Mesenchymal stem cell (in vitro differentiated cells and primary cell): ENCODE results near the gene AK9.
A peak's percentile ranks its signal among the peaks of the same experiment; 100 is the strongest.
"Not testable (repeated sequence)": the region's sequence is repeated elsewhere in the genome, so short reads cannot be mapped to it uniquely, and the experiment has no call there.

Experiments used
- DNase-seq: peaks from one replicate; pipeline ENCODE4 v3.0.0-alpha.2; 2013
- H2AFZ ChIP-seq: one replicate; pipeline ENCODE4 v1.6.1; 2013; ENCODE audit warnings: low read depth, mild to moderate bottlenecking, control low read depth, inconsistent platforms, low read length, moderate library complexity
- H2AK5ac ChIP-seq: 2 replicates; pipeline ENCODE4 v1.6.1; 2013; ENCODE audit warnings: low read length, moderate library complexity, mild to moderate bottlenecking, inconsistent platforms; ENCODE audit not compliant: severe bottlenecking
- H2BK120ac ChIP-seq: one replicate; pipeline ENCODE4 v1.6.1; 2013; ENCODE audit warnings: low read depth, mild to moderate bottlenecking, inconsistent platforms, low read length, moderate library complexity
- H2BK12ac ChIP-seq, 2 experiments: one replicate each; pipeline ENCODE4 v1.6.1; 2013; ENCODE audit warnings: inconsistent platforms in 2 of 2, low read length in 2 of 2, mild to moderate bottlenecking in 2 of 2, moderate library complexity in 2 of 2, control low read depth in 1 of 2
- H2BK15ac ChIP-seq: one replicate; pipeline ENCODE4 v1.6.1; 2013; ENCODE audit warnings: mild to moderate bottlenecking, low read depth, inconsistent platforms; ENCODE audit not compliant: poor library complexity, severe bottlenecking
- H2BK5ac ChIP-seq: 2 replicates; pipeline ENCODE4 v1.6.1; 2013; ENCODE audit warnings: low read depth, mild to moderate bottlenecking, low read length, control low read depth, inconsistent platforms; ENCODE audit not compliant: poor library complexity, severe bottlenecking
- H3K14ac ChIP-seq, 2 experiments: one replicate each; pipeline ENCODE4 v1.6.1; 2013; ENCODE audit warnings: inconsistent platforms in 2 of 2, low read length in 2 of 2, control low read depth in 1 of 2, mild to moderate bottlenecking in 1 of 2, moderate library complexity in 1 of 2
- H3K18ac ChIP-seq, 2 experiments: one replicate each; pipeline ENCODE4 v1.6.1; 2013; ENCODE audit warnings: inconsistent platforms in 2 of 2, low read length in 2 of 2, control low read depth in 1 of 2, low read depth in 1 of 2, mild to moderate bottlenecking in 1 of 2
- H3K23ac ChIP-seq, 2 experiments: one replicate each; pipeline ENCODE4 v1.6.1; 2013; ENCODE audit warnings: inconsistent platforms in 2 of 2, low read length in 2 of 2, mild to moderate bottlenecking in 2 of 2, moderate library complexity in 2 of 2, control low read depth in 1 of 2
- H3K27ac ChIP-seq: 2 replicates; pipeline ENCODE4 v1.5.1; 2013; ENCODE audit warnings: mild to moderate bottlenecking, moderate library complexity, low read length, control low read depth, inconsistent platforms; ENCODE audit not compliant: poor library complexity, severe bottlenecking
- H3K27me3 ChIP-seq, 2 experiments: 2 replicates each; pipeline versions ENCODE4 v1.6.1 to v1.7.0; 2013; ENCODE audit warnings: low read length in 2 of 2, mild to moderate bottlenecking in 2 of 2, moderate library complexity in 2 of 2, control low read depth in 1 of 2, inconsistent platforms in 1 of 2; ENCODE audit not compliant: control insufficient read depth in 1 of 2, insufficient read depth in 1 of 2
- H3K36me3 ChIP-seq, 2 experiments: 2 replicates each; pipeline versions ENCODE4 v1.6.1 to v1.7.0; 2013; ENCODE audit warnings: low read length in 2 of 2, control low read depth in 1 of 2, inconsistent platforms in 1 of 2, low read depth in 1 of 2, mild to moderate bottlenecking in 1 of 2; ENCODE audit not compliant: insufficient read depth in 2 of 2, control insufficient read depth in 1 of 2
- H3K4ac ChIP-seq, 2 experiments: one replicate each; pipeline ENCODE4 v1.6.1; 2013; ENCODE audit warnings: inconsistent platforms in 2 of 2, low read length in 2 of 2, mild to moderate bottlenecking in 2 of 2, moderate library complexity in 2 of 2, control low read depth in 1 of 2, low read depth in 1 of 2
- H3K4me1 ChIP-seq: 2 replicates; pipeline ENCODE4 v1.6.1; 2013; ENCODE audit warnings: low read depth, low read length, control low read depth; ENCODE audit not compliant: control insufficient read depth, insufficient read depth
- H3K4me2 ChIP-seq: 2 replicates; pipeline ENCODE4 v1.6.1; 2013; ENCODE audit warnings: low read length, mild to moderate bottlenecking, inconsistent platforms; ENCODE audit not compliant: poor library complexity, severe bottlenecking
- H3K4me3 ChIP-seq, 2 experiments: 2 replicates each; pipeline versions ENCODE4 v1.5.1 to v1.7.0; 2013; ENCODE audit warnings: low read length in 2 of 2, mild to moderate bottlenecking in 2 of 2, control low read depth in 1 of 2, low read depth in 1 of 2; ENCODE audit not compliant: insufficient read depth in 1 of 2
- H3K79me1 ChIP-seq: replicated peaks from 2 replicates; pipeline ENCODE4 v1.6.1; 2013; ENCODE audit warnings: mild to moderate bottlenecking, control low read depth, low read length, inconsistent platforms; ENCODE audit not compliant: poor library complexity, severe bottlenecking
- H3K9ac ChIP-seq: 2 replicates; pipeline ENCODE4 v1.7.0; 2013; ENCODE audit warnings: mild to moderate bottlenecking, low read length, moderate library complexity
- H3K9me3 ChIP-seq: 2 replicates; pipeline ENCODE4 v1.7.0; 2013; ENCODE audit warnings: mild to moderate bottlenecking, low read length; ENCODE audit not compliant: control insufficient read depth
- H4K8ac ChIP-seq: one replicate; pipeline ENCODE4 v1.6.1; 2013; ENCODE audit warnings: inconsistent platforms, mild to moderate bottlenecking, low read length, moderate library complexity
- H4K91ac ChIP-seq: one replicate; pipeline ENCODE4 v1.6.1; 2013; ENCODE audit warnings: mild to moderate bottlenecking, low read length, inconsistent platforms
- WGBS: methylation state at CpG from one replicate; pipeline ENCODE4 v1.1.7; 2013; ENCODE audit warnings: mixed read lengths; 5-methylcytosine and 5-hydroxymethylcytosine counted together

The AK9 gene

DNA sequence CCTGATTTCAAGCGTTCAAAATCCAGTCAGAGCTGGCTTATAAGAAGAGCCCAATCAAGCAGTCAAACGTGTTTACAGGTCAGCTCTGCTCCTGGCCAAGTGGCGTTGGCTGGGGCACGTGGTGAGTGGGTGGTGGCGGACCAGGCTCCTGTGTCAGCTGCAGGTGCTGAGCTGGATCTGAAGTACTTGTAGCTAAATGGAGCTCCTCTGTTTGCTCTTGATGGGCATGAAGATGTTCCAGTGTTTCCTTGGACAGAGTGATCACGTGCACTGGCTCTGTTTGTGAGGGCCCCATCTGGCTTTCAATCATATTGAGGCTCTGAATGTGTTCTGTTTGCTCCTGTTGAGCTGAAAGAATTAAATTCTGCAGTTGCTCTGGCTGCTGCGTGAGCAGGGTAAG is 225.2 kb downstream of the AK9 start:
- H3K27ac ChIP-seq = no peak overlapping the region
- H2BK5ac ChIP-seq = no peak overlapping the region
- H3K9me3 ChIP-seq = no peaks in the 10 kb centered on the region
- H4K91ac ChIP-seq = no peak overlapping the region
- WGBS = 96% methylated on average over 7 of the region's 7 CpGs
- no peak overlapping the region for H3K4me2 ChIP-seq
- no peak overlapping the region for H3K14ac ChIP-seq
- H3K4me1 ChIP-seq = no peaks in the 10 kb centered on the region
- H3K27me3 ChIP-seq = no peaks in the 10 kb centered on the region
- H3K36me3 ChIP-seq = peaks cover 30 to 96% of the 10 kb centered on the region in 2 experiments
- no peak overlapping the region for H2AFZ ChIP-seq
- no peak overlapping the region for H2AK5ac ChIP-seq
- peaks cover 33% of the 10 kb centered on the region for H3K79me1 ChIP-seq
- H3K9ac ChIP-seq = no peak overlapping the region
- H2BK15ac ChIP-seq = no peak overlapping the region
- no peak overlapping the region for H4K8ac ChIP-seq
- no peak overlapping the region for H2BK120ac ChIP-seq
- H3K23ac ChIP-seq = no peak overlapping the region
- no peak overlapping the region for H3K18ac ChIP-seq
- H3K4ac ChIP-seq = no peak overlapping the region
- DNase-seq = no peak
- H3K4me3 ChIP-seq = no peak overlapping the region
- no peak overlapping the region for H2BK12ac ChIP-seq

DNA sequence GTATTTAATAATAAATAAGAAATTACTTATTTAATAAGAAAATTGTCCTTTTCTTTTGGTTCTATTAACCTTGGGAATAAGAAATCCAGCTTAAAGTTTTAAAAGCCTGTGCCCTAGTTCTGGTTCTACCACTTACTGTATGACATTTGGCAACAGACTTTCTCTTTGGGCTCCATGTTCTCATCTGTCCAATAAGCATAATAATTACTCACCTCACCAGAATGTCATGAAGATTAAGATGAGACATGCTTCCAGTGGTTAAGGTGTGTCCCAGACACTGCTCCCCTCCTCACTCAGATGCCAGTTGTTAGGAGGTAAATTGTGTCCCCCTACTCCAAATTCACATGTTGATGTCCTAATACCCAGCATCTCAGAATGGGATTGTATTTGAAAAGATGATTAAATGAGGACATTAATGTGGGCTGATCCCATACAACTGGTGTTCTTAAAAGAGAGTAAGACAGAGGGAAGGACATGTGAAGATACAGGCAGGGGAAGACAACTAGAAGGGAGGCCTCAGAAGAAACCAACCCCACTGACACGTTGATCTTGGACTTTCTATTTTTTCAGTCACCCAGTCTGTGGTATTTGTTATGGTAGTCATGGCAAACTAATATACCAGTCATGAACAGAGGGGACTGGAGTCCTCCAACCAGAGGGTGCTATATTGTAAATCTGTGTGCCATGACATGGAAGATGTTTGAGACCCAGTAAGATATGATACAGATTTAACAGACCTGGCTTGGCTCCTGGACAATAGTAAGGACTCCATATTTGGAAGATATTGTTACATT is 229.1 kb downstream of the AK9 start:
- H2BK120ac ChIP-seq = no peak overlapping the region
- no peak overlapping the region for H3K23ac ChIP-seq
- no peak overlapping the region for H2BK5ac ChIP-seq
- H3K18ac ChIP-seq = no peak overlapping the region
- no peak overlapping the region for H4K91ac ChIP-seq
- H2AK5ac ChIP-seq = no peak overlapping the region
- H3K14ac ChIP-seq = no peak overlapping the region
- no peaks in the 10 kb centered on the region for H3K9me3 ChIP-seq
- peaks cover 13% of the 10 kb centered on the region for H3K79me1 ChIP-seq
- no peak overlapping the region for H3K4me2 ChIP-seq
- DNase-seq = no peak
- no peak overlapping the region for H2BK12ac ChIP-seq
- no peak overlapping the region for H2BK15ac ChIP-seq
- H3K9ac ChIP-seq = no peak overlapping the region
- no peak overlapping the region for H2AFZ ChIP-seq
- H3K27me3 ChIP-seq = no peaks in the 10 kb centered on the region
- H3K4ac ChIP-seq = no peak overlapping the region
- no peaks in the 10 kb centered on the region for H3K4me1 ChIP-seq
- peaks cover 13 to 60% of the 10 kb centered on the region in 2 experiments for H3K36me3 ChIP-seq
- no peak overlapping the region for H3K27ac ChIP-seq
- no CpG with 5 or more reads among the region's 1 CpG for WGBS
- H3K4me3 ChIP-seq = no peak overlapping the region
- H4K8ac ChIP-seq = no peak overlapping the region

DNA sequence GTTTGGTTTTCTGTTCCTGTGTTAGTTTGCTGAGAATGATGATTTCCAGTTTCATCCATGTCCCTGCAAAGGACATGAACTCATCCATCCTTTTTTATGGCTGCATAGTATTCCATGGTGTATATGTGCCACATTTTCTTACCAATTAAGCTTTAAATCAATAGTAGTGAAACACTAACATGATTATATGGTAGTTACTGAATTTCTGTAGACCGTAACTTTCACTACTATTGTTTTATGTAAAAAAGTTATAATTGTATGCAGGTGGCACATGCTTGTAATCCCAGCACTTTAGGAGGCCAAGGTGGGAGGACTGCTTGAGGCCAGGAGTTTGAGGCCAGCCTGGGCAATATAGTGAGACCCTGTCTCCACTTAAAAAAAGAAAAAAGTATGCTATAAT is 229.8 kb downstream of the AK9 start:
- not testable (repeated sequence) for H3K4me2 ChIP-seq, H2BK5ac ChIP-seq, H4K8ac ChIP-seq, H3K4ac ChIP-seq, H3K9ac ChIP-seq, H3K27me3 ChIP-seq, H3K14ac ChIP-seq, H3K9me3 ChIP-seq, H2BK12ac ChIP-seq, H2AFZ ChIP-seq, H3K27ac ChIP-seq, H3K4me1 ChIP-seq, H3K4me3 ChIP-seq, DNase-seq, H3K18ac ChIP-seq, H2AK5ac ChIP-seq, H3K23ac ChIP-seq, H4K91ac ChIP-seq, H2BK15ac ChIP-seq, H2BK120ac ChIP-seq
- Histone ChIP-seq H3K79me1 (peaks cover 12% of the 10 kb centered on the region), H3K36me3 (peaks cover 12 to 53% of the 10 kb centered on the region in 2 experiments)
- no CpG with 5 or more reads among the region's 1 CpG for WGBS

DNA sequence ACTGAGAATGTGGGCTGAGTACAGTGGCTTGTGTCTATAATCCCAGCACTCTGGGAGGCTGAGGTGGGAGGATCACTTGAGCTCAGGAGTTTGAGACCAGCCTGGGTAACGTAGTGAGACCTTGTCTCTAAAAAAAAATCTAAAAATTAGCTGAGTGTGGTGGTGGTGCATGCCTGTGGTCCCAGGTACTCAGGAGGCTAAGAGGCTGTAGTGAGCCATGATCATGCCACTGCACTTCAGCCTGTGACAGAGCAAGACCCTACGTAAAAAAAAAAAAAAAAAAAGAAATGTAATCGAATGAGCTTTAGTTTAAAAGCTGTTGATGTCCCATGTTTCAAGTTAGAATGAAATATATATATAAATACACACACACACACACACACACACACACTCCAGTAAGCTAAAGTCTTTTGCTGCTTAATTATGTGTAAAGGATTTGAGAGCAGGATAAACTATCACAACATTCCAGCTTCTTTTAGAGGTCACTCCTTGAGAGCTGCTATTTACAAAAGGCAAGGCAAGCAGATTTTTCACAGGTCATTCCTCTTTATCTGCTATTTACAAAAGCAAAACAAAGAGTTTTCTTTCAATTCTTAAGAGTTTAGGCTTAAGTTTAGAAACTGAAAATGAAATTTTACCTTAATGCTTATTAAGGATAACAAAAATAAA is 230.7 kb downstream of the AK9 start:
- H4K8ac ChIP-seq = no peak overlapping the region
- no peak overlapping the region for H2BK15ac ChIP-seq
- H2AK5ac ChIP-seq = no peak overlapping the region
- H3K4me3 ChIP-seq = no peak overlapping the region
- H3K9me3 ChIP-seq = no peaks in the 10 kb centered on the region
- H3K4me1 ChIP-seq = peaks cover 9% of the 10 kb centered on the region
- peaks cover 11% of the 10 kb centered on the region for H3K79me1 ChIP-seq
- H3K14ac ChIP-seq = no peak overlapping the region
- peak; percentile 17 for DNase-seq
- H3K4ac ChIP-seq = no peak overlapping the region
- no peak overlapping the region for H3K27ac ChIP-seq
- H3K36me3 ChIP-seq = peaks cover 5 to 44% of the 10 kb centered on the region in 2 experiments
- H3K9ac ChIP-seq = no peak overlapping the region
- H4K91ac ChIP-seq = no peak overlapping the region
- H2BK5ac ChIP-seq = no peak overlapping the region
- no peak overlapping the region for H2BK120ac ChIP-seq
- H2BK12ac ChIP-seq = no peak overlapping the region
- no peaks in the 10 kb centered on the region for H3K27me3 ChIP-seq
- H3K18ac ChIP-seq = no peak overlapping the region
- no peak overlapping the region for H3K23ac ChIP-seq
- 96% methylated on average over 1 of the region's 3 CpGs for WGBS
- H3K4me2 ChIP-seq = no peak overlapping the region
- no peak overlapping the region for H2AFZ ChIP-seq
